Smooth muscle cell (in vitro differentiated cells): Measurements from ENCODE around the gene EXOSC6. TPM values are rescaled to one million over a fixed set of nuclear protein-coding genes. Genes with fewer than 3 reads are reported as not detected.
"Not testable (repeated sequence)": the region's sequence is repeated elsewhere in the genome, so short reads cannot be mapped to it uniquely, and the experiment has no call there.

Experiments used
- DNase-seq: peaks from one replicate; lab custom pipeline; 2025; ENCODE audit not compliant: unreplicated experiment; lab: John Stamatoyannopoulos, UW
- H2AFZ ChIP-seq: fragments of 200-600 bp; sonication (generic); 2 replicates; pipeline ENCODE4 v1.6.0; 2016; ENCODE audit warnings: antibody characterized with exemption, low read depth, mild to moderate bottlenecking
- H3F3A ChIP-seq: fragments of 200-600 bp; sonication (generic); 2 replicates; pipeline ENCODE4 v1.6.0; 2017; ENCODE audit warnings: antibody characterized with exemption, low read depth
- H3K27ac ChIP-seq: fragments of 200-600 bp; sonication (generic); 2 replicates; pipeline ENCODE4 v1.5.1; 2016; ENCODE audit warnings: low read depth, mild to moderate bottlenecking
- H3K27me3 ChIP-seq: fragments of 200-600 bp; sonication (generic); 2 replicates; pipeline ENCODE4 v1.6.1; 2016; ENCODE audit warnings: low read depth, mild to moderate bottlenecking
- H3K36me3 ChIP-seq: fragments of 200-600 bp; sonication (generic); 2 replicates; pipeline ENCODE4 v1.5.1; 2016; ENCODE audit warnings: low read depth
- H3K4me1 ChIP-seq: fragments of 200-600 bp; sonication (generic); 2 replicates; pipeline ENCODE4 v1.5.1; 2016; ENCODE audit warnings: low read depth
- H3K4me2 ChIP-seq: fragments of 200-600 bp; sonication (generic); 2 replicates; pipeline ENCODE4 v1.6.0; 2016; ENCODE audit warnings: mild to moderate bottlenecking
- H3K4me3 ChIP-seq: fragments of 200-600 bp; sonication (generic); 2 replicates; pipeline ENCODE4 v1.5.1; 2016; ENCODE audit warnings: mild to moderate bottlenecking
- H3K79me2 ChIP-seq: fragments of 200-600 bp; sonication (generic); 2 replicates; pipeline ENCODE4 v1.6.0; 2016; ENCODE audit warnings: low read depth, mild to moderate bottlenecking
- H3K9ac ChIP-seq: fragments of 200-600 bp; sonication (generic); 2 replicates; pipeline ENCODE4 v1.6.0; 2016; ENCODE audit warnings: low read depth
- H3K9me3 ChIP-seq: fragments of 200-600 bp; sonication (generic); replicated peaks from 2 replicates; pipeline ENCODE4 v1.5.1; 2016; ENCODE audit warnings: low read depth
- H4K20me1 ChIP-seq: fragments of 200-600 bp; sonication (generic); 2 replicates; pipeline ENCODE4 v1.6.0; 2016; ENCODE audit warnings: low read depth
- WGBS: methylation state at CpG from one replicate; pipeline ENCODE4 v1.1.7; 2016; ENCODE audit warnings: low lambda C conversion rate; 5-methylcytosine and 5-hydroxymethylcytosine counted together
- polyA plus RNA-seq: library from polyadenylated mRNA; unstranded; fragments of >200 nt; fragmentation: Nextera tagmentation; extraction: Ambion mirVana; gene quantifications from 2 replicates; pipeline ENCODE4 v1.2.1, GENCODE V29; 2016
- total RNA-seq: library from RNA; depleted of rRNA; stranded (reverse); fragments of >200 nt; gene quantifications from 2 replicates; pipeline ENCODE4 v1.2.3, GENCODE V29; 2014
- TF ChIP-seq, protein P1 (sequence below): fragments of 200-600 bp; sonication (generic); IDR thresholded peaks from 2 replicates; pipeline ENCODE4 v1.5.1; 2017; ENCODE audit warnings: borderline replicate concordance, mild to moderate bottlenecking, antibody characterized with exemption; ENCODE audit not compliant: insufficient read depth, poor library complexity, severe bottlenecking

Gene EXOSC6
- total and polyA plus RNA-seq, 2 experiments from 2014 or later, result 10.7 to 14.8 TPM

DNA sequence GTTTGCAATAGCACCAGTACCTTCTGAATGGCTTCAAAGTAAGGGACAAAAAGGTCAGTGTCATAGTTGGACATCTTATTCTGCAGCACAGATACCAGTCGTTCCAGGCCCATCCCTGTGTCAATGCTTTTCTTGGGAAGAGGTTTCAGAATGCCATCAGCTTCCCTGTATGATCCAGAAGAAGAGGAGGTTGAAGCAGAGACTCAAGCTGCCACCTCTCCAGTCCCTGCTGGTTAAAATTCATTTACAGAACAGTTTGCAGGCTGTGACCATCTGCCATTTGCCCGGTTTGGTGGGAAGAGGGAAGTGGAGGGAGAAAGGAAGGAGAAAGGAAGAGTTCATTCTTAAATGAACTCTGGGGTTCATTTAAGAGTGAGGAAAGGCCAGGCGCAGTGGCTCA is 18.4 kb upstream of the EXOSC6 start:
- no peak for DNase-seq

DNA sequence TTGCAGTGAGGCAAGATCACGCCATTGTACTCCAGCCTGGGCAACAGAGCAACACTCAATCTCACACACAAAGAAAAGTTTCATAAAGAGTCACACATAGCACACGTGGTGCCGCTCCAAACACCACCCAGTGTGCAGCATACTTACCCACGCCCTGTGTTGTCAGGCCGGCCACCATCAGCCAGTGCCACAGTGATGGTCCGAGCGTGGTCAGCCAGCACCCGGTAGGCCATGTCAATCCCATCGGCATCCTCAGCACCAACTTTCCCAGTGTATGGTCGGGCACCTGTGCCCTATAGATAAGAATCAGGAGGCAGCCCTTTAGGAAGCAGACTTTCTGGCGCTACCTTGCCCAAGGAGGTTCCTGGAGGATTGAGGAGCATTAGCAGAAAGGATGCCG is 17.7 kb upstream of the EXOSC6 start:
- DNase-seq, result no peak
- TF ChIP-seq, protein P1, sequence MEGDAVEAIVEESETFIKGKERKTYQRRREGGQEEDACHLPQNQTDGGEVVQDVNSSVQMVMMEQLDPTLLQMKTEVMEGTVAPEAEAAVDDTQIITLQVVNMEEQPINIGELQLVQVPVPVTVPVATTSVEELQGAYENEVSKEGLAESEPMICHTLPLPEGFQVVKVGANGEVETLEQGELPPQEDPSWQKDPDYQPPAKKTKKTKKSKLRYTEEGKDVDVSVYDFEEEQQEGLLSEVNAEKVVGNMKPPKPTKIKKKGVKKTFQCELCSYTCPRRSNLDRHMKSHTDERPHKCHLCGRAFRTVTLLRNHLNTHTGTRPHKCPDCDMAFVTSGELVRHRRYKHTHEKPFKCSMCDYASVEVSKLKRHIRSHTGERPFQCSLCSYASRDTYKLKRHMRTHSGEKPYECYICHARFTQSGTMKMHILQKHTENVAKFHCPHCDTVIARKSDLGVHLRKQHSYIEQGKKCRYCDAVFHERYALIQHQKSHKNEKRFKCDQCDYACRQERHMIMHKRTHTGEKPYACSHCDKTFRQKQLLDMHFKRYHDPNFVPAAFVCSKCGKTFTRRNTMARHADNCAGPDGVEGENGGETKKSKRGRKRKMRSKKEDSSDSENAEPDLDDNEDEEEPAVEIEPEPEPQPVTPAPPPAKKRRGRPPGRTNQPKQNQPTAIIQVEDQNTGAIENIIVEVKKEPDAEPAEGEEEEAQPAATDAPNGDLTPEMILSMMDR, result no peak
- 98% methylated on average over 12 of the region's 12 CpGs for WGBS

More for the DNA sequence above, 18.4 kb upstream of the EXOSC6 start:
- Histone ChIP-seq H3F3A (no peaks in the 10 kb centered on the region), H3K9ac (no peak overlapping the region), H3K4me3 (no peak overlapping the region), H3K4me2 (no peak overlapping the region), H3K4me1 (no peaks in the 10 kb centered on the region), H3K27ac (no peak overlapping the region), H3K27me3 (no peaks in the 10 kb centered on the region), H3K9me3 (no peaks in the 10 kb centered on the region), H3K36me3 (peaks cover 28% of the 10 kb centered on the region), H2AFZ (no peak overlapping the region), H3K79me2 (peaks cover 24% of the 10 kb centered on the region), H4K20me1 (peaks cover 51% of the 10 kb centered on the region)
- TF ChIP-seq, protein P1, result no peak
- 95% methylated on average over 3 of the region's 3 CpGs for WGBS

DNA sequence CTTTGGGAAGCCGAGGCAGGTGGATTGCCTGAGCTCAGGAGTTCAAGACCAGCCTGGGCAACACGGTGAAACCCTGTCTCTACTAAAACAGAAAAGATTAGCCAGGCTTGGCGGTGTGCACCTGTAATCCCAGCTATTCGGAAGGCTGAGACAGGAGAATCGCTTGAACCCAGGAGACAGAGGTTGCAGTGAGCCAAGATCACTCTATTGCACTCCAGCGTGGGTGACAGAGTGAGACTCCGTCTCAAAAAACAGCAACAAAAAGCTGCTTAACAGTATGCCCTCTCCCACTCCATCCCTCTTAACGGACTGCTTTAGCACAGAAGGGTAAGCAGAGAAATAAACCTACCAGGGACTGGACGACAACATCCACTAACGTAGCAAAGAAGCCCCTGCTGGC is 16.2 kb upstream of the EXOSC6 start:
- peaks cover 32% of the 10 kb centered on the region for H3K36me3 ChIP-seq
- H2AFZ ChIP-seq, result not testable (repeated sequence)
- H4K20me1 ChIP-seq, result peaks cover 40% of the 10 kb centered on the region

More for the DNA sequence above, 17.7 kb upstream of the EXOSC6 start:
- H3K27me3 ChIP-seq, result no peaks in the 10 kb centered on the region
- H3K4me1 ChIP-seq, result no peaks in the 10 kb centered on the region
- H3F3A ChIP-seq, result peaks cover 4% of the 10 kb centered on the region
- peaks cover 46% of the 10 kb centered on the region for H4K20me1 ChIP-seq
- peaks cover 19% of the 10 kb centered on the region for H3K79me2 ChIP-seq
- no peak overlapping the region for H3K4me2 ChIP-seq
- no peak overlapping the region for H3K9ac ChIP-seq
- H3K27ac ChIP-seq, result no peak overlapping the region
- H2AFZ ChIP-seq, result no peak overlapping the region
- peaks cover 28% of the 10 kb centered on the region for H3K36me3 ChIP-seq
- H3K4me3 ChIP-seq, result no peak overlapping the region
- H3K9me3 ChIP-seq, result no peaks in the 10 kb centered on the region

DNA sequence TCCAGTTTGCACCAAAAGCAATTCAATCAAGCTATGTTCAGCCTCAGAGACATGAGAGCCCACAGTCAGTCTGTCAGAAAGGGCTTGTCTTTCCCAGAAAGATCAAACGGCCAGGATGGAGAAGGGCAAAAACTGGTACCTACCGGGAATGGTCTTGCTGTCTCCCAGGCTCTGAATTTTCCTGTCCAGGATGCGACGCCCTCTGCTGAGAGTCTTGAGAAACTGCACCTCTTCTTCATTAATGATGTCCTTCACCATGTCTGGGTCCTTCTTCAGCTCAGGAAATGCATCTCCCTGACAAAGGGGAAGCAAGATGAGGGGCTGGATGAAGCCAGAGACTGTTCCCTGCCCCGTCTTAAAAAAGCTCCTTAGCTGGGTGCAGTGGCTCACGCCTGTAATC is 15.8 kb upstream of the EXOSC6 start:
- Histone ChIP-seq H3K36me3 (peaks cover 32% of the 10 kb centered on the region), H3K27ac (no peak overlapping the region), H3K4me1 (no peaks in the 10 kb centered on the region), H3K79me2 (peaks cover 13% of the 10 kb centered on the region), H4K20me1 (peaks cover 38% of the 10 kb centered on the region), H3K4me2 (no peak overlapping the region), H3K9me3 (no peaks in the 10 kb centered on the region), H3K27me3 (no peaks in the 10 kb centered on the region), H3K9ac (no peak overlapping the region), H2AFZ (no peak overlapping the region), H3F3A (peaks cover 5% of the 10 kb centered on the region), H3K4me3 (no peak overlapping the region)
- TF ChIP-seq, protein P1, result peak; percentile 54
- WGBS, result 84% methylated on average over 6 of the region's 6 CpGs
- DNase-seq, result no peak

More for the DNA sequence above, 16.2 kb upstream of the EXOSC6 start:
- H3K79me2 ChIP-seq, result peaks cover 15% of the 10 kb centered on the region
- H3K27me3 ChIP-seq, H3K4me2 ChIP-seq, H3K4me3 ChIP-seq, H3K9me3 ChIP-seq, H3K4me1 ChIP-seq, H3K27ac ChIP-seq, DNase-seq, H3F3A ChIP-seq, H3K9ac ChIP-seq: not testable (repeated sequence)
- WGBS, result 95% methylated on average over 10 of the region's 10 CpGs

DNA sequence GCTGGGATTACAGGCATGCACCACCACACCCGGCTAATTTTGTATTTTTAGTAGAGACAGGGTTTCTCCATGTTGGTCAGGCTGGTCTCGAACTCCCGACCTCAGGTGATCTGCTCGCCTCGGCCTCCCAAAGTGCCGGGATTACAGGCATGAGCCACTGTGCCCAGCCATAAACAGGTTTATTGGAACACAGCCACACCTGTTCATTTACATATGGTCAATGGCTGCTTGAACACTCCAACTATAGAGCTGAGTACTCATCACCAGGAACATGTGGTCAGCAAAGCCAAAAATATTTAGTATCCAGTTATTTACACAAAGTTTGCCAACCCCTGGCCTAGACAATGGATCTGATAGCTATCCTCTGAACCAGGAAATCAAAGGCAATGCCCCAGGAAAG is 8.2 kb upstream of the EXOSC6 start:
- not testable (repeated sequence) for H3K27ac ChIP-seq, H3K36me3 ChIP-seq, H3K4me2 ChIP-seq, H3K4me1 ChIP-seq, H2AFZ ChIP-seq, H3K9me3 ChIP-seq, H3K4me3 ChIP-seq, DNase-seq, H3K9ac ChIP-seq, H3K27me3 ChIP-seq, H3K79me2 ChIP-seq
- 99% methylated on average over 6 of the region's 6 CpGs for WGBS
- Histone ChIP-seq H4K20me1 (peaks cover 17% of the 10 kb centered on the region), H3F3A (peaks cover 24% of the 10 kb centered on the region)
